Brain microvascular endothelial cell (primary cell): ENCODE data around the gene REM1.
"Not testable (repeated sequence)": the region's sequence is repeated elsewhere in the genome, so short reads cannot be mapped to it uniquely, and the experiment has no call there.

Experiments used
- DNase-seq: peaks from one replicate; pipeline ENCODE4 v3.0.0-alpha.2; 2020
- H3K27ac ChIP-seq: fragments of 250-450 bp; sonication (Bioruptor Pico); 2 replicates; pipeline ENCODE4 v1.5.1; 2020; ENCODE audit warnings: mild to moderate bottlenecking, moderate library complexity
- H3K27me3 ChIP-seq: fragments of 250-450 bp; sonication (Bioruptor Pico); replicated peaks from 2 replicates; pipeline ENCODE4 v1.5.1; 2020; ENCODE audit warnings: mild to moderate bottlenecking
- H3K36me3 ChIP-seq: fragments of 250-450 bp; sonication (Bioruptor Pico); replicated peaks from 2 replicates; pipeline ENCODE4 v1.5.1; 2020; ENCODE audit warnings: mild to moderate bottlenecking
- H3K4me3 ChIP-seq: 2 replicates; pipeline ENCODE4 v1.5.1; 2011; ENCODE audit warnings: low read depth, mild to moderate bottlenecking, control low read depth, low read length, moderate library complexity
- CTCF ChIP-seq: IDR thresholded peaks from 2 replicates; pipeline ENCODE4 v1.5.1; 2011; ENCODE audit warnings: low read depth, mild to moderate bottlenecking, moderate library complexity, low read length, control low read depth, inconsistent platforms; ENCODE audit errors: missing control alignments
- in situ Hi-C: cut with HindIII; loops from 2 replicates; pipeline ENCODE4 v1.10.0; 2017; ENCODE audit warnings: low sequenced_read_pairs, low pct_ligation_motif_present

Gene REM1

GRCh38 chr20:31502884-31503673 is 28.0 kb downstream of the REM1 start:
- peak; percentile 90 for TF ChIP-seq CTCF
- H3K27ac ChIP-seq, H3K27me3 ChIP-seq, H3K36me3 ChIP-seq, in situ Hi-C loops, H3K4me3 ChIP-seq: not testable (repeated sequence)
- peak; percentile 67 for DNase-seq

GRCh38 chr20:31505903-31506302 is 30.8 kb downstream of the REM1 start:
- no peak for DNase-seq
- no peak overlapping the region for H3K27ac ChIP-seq
- no peaks in the 10 kb centered on the region for H3K27me3 ChIP-seq
- H3K4me3 ChIP-seq = no peak overlapping the region
- no peak for TF ChIP-seq CTCF
- no peaks in the 10 kb centered on the region for H3K36me3 ChIP-seq
- in situ Hi-C loops = no loop called here

- Histone ChIP-seq H3K27me3 (no peaks in the 10 kb centered on the region), H3K27ac (no peak overlapping the region), H3K36me3 (no peaks in the 10 kb centered on the region), H3K4me3 (no peak overlapping the region)
- in situ Hi-C loops = no loop called here
- no peak for DNase-seq
- no peak for TF ChIP-seq CTCF
Observed at GRCh38 chr20:31508517-31509244, 33.6 kb downstream of the REM1 start.

- DNase-seq = peak; percentile 85
Observed at GRCh38 chr20:31514154-31515071, 39.3 kb downstream of the REM1 start, which contains the start of gene HM13. Gene HM13 (plus strand): TSS chr20:31514442. CDS start chr20:31514552, 110 bp downstream.

More at GRCh38 chr20:31514154-31515071, 39.3 kb downstream of the REM1 start, which contains the start of gene HM13:
- Histone ChIP-seq H3K27me3 (no peaks in the 10 kb centered on the region), H3K36me3 (peaks cover 5% of the 10 kb centered on the region), H3K4me3 (peak within 1 kb of the TSS; percentile 100), H3K27ac (peak within 1 kb of the TSS; percentile 66)
- in situ Hi-C loops = no loop called here
- peak; percentile 75 for TF ChIP-seq CTCF
